Panc1 (cell line): Measurements from ENCODE around the gene NDEL1.

Source experiments
- CTCF ChIP-seq: fragments of 450-650 bp; IDR thresholded peaks from 2 replicates; pipeline ENCODE4 v1.5.1; 2017; ENCODE audit warnings: mild to moderate bottlenecking
- POLR2AphosphoS5 ChIP-seq: IDR thresholded peaks from 2 replicates; pipeline ENCODE4 v1.6.1; 2012; ENCODE audit warnings: mild to moderate bottlenecking, low read depth, low read length, moderate library complexity
- REST ChIP-seq, 2 experiments: IDR thresholded peaks; 2 replicates each; pipeline ENCODE4 v1.6.1; 2011 to 2012; ENCODE audit warnings: low read depth in 2 of 2, control low read depth in 1 of 2, low read length in 1 of 2, mild to moderate bottlenecking in 1 of 2, moderate library complexity in 1 of 2; ENCODE audit not compliant: insufficient read depth in 1 of 2
- SIN3A ChIP-seq: IDR thresholded peaks from 2 replicates; pipeline ENCODE4 v1.6.1; 2012; ENCODE audit warnings: low read depth, mild to moderate bottlenecking, low read length, moderate library complexity, borderline replicate concordance; ENCODE audit not compliant: insufficient read depth
- TCF7L2 ChIP-seq: IDR thresholded peaks from 2 replicates; pipeline ENCODE4 v1.6.1; 2011; ENCODE audit warnings: mild to moderate bottlenecking, low read depth, low read length, inconsistent platforms

- TF ChIP-seq CTCF (no peak), POLR2AphosphoS5 (no peak), SIN3A (no peak), REST (IDR thresholded peaks at IDR 0.05; ENCODE audit: insufficient read depth in 1 of 2, low read depth in 2 of 2, low read length in 1 of 2) (no peak), TCF7L2 (no peak)
Observed at GRCh38 chr17:8468980-8469379, 33.3 kb downstream of the NDEL1 start.
